NCI-H748 treated with DMSO at 0.1 percent for 48 hours (cell line): Measurements from ENCODE around the gene RBMS3.
A peak's percentile ranks its signal among the peaks of the same experiment; 100 is the strongest.

Source experiments
- DNase-seq: peaks from one replicate; lab custom pipeline; 2025; lab: John Stamatoyannopoulos, UW

RBMS3 gene

DNA sequence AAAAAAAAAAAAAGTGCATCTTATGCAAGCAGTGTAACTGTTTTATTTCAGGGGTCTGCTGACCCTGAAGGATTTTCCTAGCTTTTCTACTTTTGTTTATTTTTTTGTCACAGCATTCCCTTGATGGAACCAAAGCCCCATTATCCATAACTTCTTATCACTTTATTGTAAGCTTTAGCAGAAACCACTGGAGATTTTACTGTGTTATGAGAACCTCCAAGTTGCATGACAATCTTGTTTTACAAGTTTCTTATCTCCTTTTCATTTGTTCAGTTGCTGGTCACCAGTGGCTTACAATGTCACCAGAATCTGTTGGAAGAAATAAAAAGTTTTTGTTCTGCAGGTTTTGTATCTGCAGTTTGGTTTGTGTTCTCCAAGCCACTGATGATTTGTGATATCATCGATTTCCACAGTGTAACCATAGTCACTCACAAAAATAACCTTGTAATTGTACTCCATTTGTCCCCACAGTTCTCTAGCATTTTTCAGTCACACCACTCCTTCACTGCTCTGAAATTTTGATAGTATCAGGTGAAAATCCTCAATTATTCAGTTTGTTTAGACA is 660.0 kb downstream of the RBMS3 start:
- DNase-seq: no peak

DNA sequence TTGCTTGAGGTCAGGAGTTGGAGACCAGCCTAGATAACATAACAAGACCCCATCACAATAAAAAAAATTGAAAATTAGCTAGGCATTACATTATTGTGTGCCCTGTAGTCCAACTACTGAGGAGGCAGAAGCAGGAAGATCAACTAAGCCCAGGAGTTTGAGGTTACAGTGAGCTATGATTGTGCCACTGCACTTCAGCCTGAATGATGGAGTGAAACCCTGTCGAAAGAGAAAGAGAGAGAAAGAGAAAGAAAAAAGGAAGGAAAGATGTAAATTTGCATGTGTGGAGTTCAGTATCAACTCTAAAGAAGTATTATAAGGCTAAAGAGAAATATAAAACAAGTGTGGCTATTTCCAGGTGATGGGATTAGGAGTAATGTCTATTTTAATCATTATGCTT is 661.4 kb downstream of the RBMS3 start:
- no peak for DNase-seq

GRCh38 chr3:29949131-29949530 is 668.3 kb downstream of the RBMS3 start:
- no peak for DNase-seq

DNA sequence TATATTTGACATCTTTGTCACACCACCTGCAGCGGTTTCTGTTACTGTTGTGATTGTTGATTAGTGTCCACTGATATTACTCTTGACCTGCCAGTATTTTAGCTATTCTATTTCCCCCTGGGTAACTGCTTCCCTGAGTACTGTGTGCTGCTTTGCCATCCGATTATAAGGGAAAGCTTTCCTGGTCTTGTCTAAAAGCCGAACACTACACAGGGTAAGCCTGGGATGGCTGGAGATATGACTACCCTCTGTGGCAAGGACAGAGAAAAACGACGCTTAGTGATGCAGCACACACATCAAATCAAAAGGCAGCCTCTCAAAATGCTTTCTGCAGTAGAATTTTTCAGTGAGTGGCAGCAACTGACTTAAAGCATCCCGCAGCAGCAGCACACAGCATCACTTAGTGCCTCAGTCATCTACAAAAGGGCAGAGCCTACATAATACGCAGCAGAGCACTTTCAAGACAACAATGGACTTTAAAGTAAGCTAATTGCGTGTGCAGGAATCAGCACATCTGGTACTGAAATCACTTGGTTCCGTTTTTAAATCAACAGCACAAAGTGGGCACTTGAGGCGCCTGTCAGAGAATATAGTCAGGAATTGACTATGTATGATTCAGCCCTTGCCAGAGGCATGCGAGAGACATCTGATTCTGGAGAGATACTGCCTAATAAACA is 669.2 kb downstream of the RBMS3 start:
- no peak for DNase-seq

DNA sequence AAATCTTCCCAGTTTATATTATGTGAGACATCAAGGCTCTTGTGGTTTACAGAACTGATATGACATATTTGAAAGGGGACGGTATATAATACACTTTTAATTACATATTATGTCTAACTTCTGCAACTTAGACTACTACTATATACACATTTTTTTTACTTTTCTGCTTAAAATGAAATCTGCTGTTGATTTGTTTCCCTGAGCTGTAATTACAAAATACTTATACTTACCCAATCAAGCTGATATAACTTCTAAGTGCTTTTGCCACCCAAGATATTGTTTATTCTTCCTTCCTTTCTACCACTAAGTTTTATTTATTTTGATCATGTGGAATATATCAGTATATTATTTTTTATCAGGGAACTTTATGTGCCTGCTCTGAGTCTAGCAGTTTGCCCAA is 671.6 kb downstream of the RBMS3 start:
- no peak for DNase-seq

- DNase-seq: no peak
These were observed 674.5 kb downstream of the RBMS3 start for GRCh38 chr3:29955413-29955812.

- no peak for DNase-seq
These were observed 677.9 kb downstream of the RBMS3 start for GRCh38 chr3:29958816-29959215.

DNA sequence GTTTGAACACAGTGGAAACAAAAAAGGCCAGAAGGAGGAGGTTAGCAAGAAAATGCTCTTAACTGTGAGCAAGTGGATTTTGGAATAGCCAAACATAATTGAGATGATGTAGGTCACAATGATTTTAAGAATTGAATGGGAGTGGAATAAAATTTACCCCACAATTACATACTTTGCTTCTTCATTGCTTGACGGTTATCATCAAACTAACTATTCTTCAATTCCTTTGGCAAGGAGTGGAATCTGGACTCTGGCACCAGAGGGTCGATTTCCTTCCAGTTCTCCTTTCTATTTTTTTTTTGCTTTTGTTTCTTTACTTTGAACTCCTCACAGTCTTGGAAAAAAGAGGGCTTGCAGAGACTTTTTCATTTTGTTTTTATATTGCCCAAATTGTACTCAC is 691.0 kb downstream of the RBMS3 start:
- DNase-seq: no peak

DNA sequence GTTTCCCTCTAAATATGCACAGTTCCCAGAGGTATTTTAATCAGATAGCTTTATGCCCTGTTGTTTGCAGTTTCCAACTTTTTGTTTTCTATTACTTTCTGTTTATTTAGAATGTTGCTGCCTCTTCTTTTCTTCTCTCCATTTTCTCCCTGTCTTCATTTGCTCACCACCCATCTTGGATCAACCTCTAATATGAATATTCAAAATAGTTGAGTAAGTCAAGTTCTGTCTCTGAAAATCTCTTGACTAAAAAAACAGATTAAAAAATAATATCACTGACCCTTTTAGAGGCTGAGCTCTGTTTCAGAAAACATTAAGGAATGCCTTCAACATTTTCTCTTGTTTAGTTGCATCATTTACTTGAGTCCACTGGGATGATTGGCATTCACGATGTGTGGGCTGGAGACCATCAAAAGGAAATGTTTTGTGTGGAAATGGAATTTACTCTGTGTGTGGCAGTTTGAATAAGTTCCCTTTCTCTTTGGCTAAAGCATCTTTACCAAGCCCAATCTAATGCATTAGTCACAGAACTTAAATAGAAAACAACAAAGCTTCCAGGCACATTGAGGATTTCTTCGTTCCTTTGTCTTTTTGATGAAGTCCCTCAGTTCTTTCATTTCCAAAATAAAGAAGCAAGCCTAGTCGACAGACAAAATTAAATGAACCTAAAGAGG is 691.6 kb downstream of the RBMS3 start:
- no peak for DNase-seq

DNA sequence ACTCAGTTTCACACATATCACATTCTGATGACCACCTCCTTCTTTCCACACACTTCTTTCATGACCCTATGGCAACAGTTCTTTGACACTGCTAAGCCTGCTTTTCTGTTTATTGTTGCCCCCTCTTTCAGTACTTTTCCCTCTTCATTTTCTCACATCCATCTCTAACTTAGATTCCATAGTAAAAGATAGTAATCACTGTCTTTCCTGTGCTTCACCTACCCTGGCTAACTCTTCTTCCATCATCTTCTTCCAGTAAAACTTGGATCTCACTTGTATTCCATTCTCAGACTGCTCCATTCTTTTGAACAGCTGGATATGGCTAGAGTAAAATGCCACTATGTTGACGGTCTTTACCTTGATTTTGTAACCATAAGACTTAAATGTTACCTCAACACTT is 692.9 kb downstream of the RBMS3 start:
- DNase-seq: no peak

DNA sequence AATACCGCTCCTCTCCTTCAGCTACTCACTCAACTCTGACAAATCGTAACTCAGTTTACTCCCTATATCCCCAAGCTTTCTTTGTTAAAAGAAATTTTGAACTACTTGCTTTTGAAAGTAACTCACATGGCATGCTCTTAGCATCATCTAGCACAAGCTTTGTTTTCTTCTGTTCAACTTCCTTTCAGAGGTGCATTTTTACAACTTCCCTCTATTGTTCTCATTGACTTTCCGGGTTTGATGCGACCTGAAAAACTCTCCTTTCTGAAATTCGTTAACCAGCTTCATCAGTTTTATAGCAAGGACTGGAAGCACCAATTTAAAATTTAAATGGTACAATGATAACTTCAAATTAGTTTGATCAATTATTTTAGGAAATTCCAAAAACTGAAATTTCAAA is 696.0 kb downstream of the RBMS3 start:
- no peak for DNase-seq

DNA sequence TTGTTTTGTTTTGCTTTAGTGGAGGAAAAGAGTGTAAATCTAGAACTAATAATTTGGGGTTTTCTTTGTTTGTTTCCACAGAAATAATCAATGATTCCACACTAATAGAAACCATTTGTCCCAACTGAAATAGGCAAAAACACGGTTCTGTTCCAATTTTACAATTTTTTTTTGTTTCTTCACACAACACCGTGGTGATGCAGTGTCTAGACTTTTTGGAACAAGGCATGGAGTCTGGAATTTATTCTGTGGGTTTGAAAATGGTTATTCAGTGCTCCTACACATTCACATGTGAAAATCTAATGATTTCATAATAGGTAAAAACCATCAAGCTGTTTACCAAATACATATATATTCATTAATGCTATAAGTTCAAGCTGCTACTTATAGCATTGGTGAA is 696.5 kb downstream of the RBMS3 start:
- DNase-seq: no peak

- DNase-seq: no peak
These were observed 697.2 kb downstream of the RBMS3 start for GRCh38 chr3:29978036-29978435.

DNA sequence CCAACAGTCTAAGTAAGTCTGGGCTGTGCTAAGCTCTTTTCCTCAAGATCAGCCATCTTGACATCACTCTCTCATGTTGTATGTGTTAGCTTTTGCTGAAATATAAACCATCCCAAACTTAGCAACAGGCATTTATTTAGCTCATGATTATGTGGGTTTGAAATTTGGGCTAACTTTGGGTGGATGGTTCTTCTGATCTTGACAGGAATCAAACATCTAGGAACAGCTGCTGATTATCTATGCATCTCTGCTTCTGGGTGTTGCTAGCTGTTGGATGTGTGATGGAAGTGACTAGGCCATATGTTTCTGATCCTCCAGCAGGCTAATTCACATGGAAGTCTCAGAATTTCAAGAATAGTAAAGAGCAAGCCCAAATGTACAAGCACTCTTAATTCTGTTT is 710.3 kb downstream of the RBMS3 start:
- no peak for DNase-seq

DNA sequence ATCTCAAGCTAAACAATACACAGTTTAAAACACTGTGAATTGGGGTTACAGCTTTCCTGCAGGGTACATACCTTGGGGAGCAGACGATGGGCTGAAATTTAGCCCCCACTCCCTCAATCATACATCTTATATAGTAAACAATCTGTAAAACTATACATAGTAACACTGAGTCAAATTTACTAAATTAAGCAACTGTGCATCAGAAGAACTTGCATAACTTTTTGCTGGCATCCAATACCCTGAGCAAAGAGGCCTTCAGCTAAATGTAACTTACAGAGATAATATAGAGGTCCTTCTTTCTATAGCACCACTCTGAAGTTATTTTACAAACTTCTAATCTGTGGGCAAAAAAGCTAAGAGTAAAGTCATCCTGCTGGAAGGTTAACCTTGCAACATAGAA is 721.9 kb downstream of the RBMS3 start:
- no peak for DNase-seq

- DNase-seq: no peak
These were observed 722.9 kb downstream of the RBMS3 start for GRCh38 chr3:30003741-30004140.

GRCh38 chr3:30004481-30004880 is 723.6 kb downstream of the RBMS3 start:
- DNase-seq: no peak

- DNase-seq: no peak
These were observed 725.2 kb downstream of the RBMS3 start for GRCh38 chr3:30006111-30006510.

- DNase-seq: no peak
These were observed 726.8 kb downstream of the RBMS3 start for GRCh38 chr3:30007668-30008067.

GRCh38 chr3:30011237-30011803 is 730.4 kb downstream of the RBMS3 start:
- no peak for DNase-seq

DNA sequence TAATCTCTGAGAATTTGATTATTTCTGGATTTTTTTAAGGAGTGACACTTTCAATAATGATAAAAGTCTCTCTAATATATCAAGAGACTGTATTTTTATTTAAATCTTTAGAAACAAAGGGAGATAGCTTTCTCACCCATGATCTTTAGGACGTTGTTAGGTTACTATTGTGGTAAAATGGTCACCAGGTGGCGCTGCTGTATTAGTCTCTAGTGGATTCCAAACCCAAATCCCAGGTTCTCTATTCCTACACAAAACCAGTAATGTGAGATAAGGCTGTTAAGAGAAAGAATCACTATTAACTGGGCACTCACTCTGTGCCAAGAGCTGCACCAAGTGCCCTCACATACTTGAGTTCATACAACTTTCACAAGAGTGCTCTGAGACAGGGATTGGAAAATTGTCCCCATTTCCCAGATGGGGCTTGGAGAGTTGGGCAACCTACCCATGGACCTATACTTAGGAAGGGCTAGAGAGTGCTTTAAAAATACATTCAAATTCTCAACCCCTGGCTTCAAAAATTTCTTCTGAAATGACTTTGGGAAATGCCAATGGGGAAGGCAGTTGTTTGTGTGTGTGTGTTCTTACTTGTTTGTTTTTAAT is 732.2 kb downstream of the RBMS3 start:
- DNase-seq: peak; percentile 69

- DNase-seq: no peak
These were observed 737.0 kb downstream of the RBMS3 start for GRCh38 chr3:30017901-30018300.

DNA sequence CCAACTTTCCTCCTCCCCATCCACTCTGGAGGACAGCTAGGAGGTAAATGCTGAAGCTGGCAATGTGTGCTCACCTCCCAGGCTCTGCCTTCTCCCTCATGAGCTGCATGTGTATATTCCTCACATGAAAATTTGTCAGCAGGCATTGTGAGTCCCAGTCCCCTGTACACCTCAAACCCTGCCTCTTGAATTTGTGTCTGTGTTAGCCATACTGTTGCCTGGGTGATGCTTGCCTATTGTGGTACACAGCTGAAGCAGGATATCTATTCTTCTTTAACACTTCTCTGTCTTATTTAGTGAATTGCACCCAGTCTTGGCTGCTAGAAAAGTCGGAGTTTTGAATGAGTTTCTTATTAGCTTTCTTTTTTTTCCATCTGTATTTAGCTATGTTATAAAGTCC is 739.5 kb downstream of the RBMS3 start:
- DNase-seq: no peak
